DND-41 (cell line): ENCODE data around the gene DIAPH3.

ENCODE experiments used
- CTCF ChIP-seq: IDR thresholded peaks from 2 replicates; pipeline ENCODE4 v1.5.1; 2012; ENCODE audit warnings: borderline replicate concordance, low read length, moderate library complexity, mild to moderate bottlenecking; ENCODE audit not compliant: poor library complexity, severe bottlenecking; ENCODE audit errors: extremely low read depth
- EZH2 ChIP-seq: IDR thresholded peaks from 3 replicates; pipeline ENCODE4 v1.6.1; 2012; ENCODE audit warnings: borderline replicate concordance, low read depth, mild to moderate bottlenecking, moderate library complexity, low read length, inconsistent platforms; ENCODE audit not compliant: severe bottlenecking

- TF ChIP-seq CTCF (no peak), EZH2 (no peak)
These were observed 143.4 kb downstream of the DIAPH3 start for GRCh38 chr13:60020288-60020687.
